Activated CD4-positive, alpha-beta T cell treated with anti-CD3 and anti-CD28 coated beads for 36 hours (primary cell): ENCODE results near the gene TET2. TPM values are rescaled to one million over a fixed set of nuclear protein-coding genes. Genes with fewer than 3 reads are reported as not detected.

Experiments used
- ATAC-seq: fragments of 200-7000 bp; cut with Tn5 transposase; one replicate; pipeline ENCODE4 v1.10.0; 2021; ENCODE audit warnings: mild to moderate bottlenecking, moderate library complexity
- CTCF ChIA-PET: fragments of 350-600 bp; sonication (Branson Sonifier 250); formaldehyde crosslinking; loops from one replicate; lab custom pipeline; 2021; ENCODE audit warnings: antibody characterized with exemption; lab: Charles Lee
- POLR2A ChIA-PET: fragments of 350-600 bp; sonication (Branson Sonifier 250); formaldehyde crosslinking; loops from one replicate; lab custom pipeline; 2021; ENCODE audit warnings: antibody characterized with exemption, inconsistent platforms; lab: Charles Lee
- DNase-seq: peaks from one replicate; pipeline ENCODE4 v3.0.0-alpha.2; 2020
- H3K27ac Mint-ChIP-seq: one replicate; pipeline ENCODE4 v1.8.0; 2021; ENCODE audit warnings: mixed read lengths
- H3K27me3 Mint-ChIP-seq: one replicate; pipeline ENCODE4 v1.8.0; 2021; ENCODE audit warnings: mixed read lengths
- H3K36me3 Mint-ChIP-seq: one replicate; pipeline ENCODE4 v1.8.0; 2021; ENCODE audit warnings: low read depth, mixed read lengths
- H3K4me1 Mint-ChIP-seq: one replicate; pipeline ENCODE4 v1.8.0; 2021; ENCODE audit warnings: mixed read lengths
- H3K4me3 Mint-ChIP-seq: one replicate; pipeline ENCODE4 v1.8.0; 2021; ENCODE audit warnings: mild to moderate bottlenecking, moderate library complexity, mixed read lengths
- H3K9me3 Mint-ChIP-seq: one replicate; pipeline ENCODE4 v1.8.0; 2021; ENCODE audit warnings: low read depth, mixed read lengths
- intact Hi-C, 2 experiments: fragments of 100-400 bp; cut with DNase I in 1 of 2; cut with micrococcal nuclease in 1 of 2; formaldehyde crosslinking; loops; one replicate each; pipeline versions ENCODE4 v1.14.2 to v1.15.1; 2022 to 2024; cut with DNase I, micrococcal nuclease
- total RNA-seq, 2 experiments: library from RNA; stranded (reverse); gene quantifications; one replicate each; pipeline ENCODE4 v1.2.3, GENCODE V29; 2021

The TET2 gene
- total RNA-seq, 2 experiments from 2014 or later, result 35.0 to 40.6 TPM

DNA sequence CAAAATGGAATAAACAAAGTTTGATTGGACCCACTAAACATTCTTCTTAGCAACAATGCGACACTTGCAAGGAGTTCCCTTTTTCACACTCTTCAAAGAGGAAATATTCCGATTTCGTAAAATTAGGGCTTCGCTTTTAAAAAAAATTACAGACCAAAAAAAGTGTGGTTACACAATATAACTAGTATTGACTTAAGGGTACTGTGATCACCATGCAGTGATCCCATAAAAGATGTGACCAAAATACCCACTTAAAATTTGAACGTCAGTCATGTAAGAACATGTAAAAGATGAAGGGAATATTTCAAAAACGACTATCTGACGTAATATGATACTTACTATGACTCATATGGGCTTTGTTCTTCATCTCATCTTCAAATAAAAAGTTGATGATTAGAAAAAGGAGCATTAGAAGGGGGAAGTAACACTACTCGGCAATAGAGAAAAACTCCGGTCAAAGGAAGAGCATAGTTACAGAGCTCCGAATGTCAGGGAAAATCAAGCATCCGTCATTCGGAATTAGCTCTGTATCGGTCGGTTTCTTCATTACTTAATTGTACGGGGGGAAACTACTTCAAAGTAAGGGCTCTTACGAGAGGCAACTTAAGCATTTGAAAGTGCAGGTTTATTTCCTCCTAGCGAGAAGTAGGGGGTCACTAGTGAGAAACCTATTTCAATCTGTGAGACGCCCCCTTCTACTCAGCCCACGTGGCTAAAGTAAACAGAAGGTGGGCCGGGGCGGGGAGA is 1.3 kb upstream of the TET2 start:
- ChIA-PET CTCF (interaction anchor here (0.6 to 1.0 kb wide), 2 partner anchors 327 to 328 kb away, joined by 3 to 4 read pairs; partner anchors contain the start of gene PPA2), POLR2A (no interaction called here)
- Mint-ChIP-seq H3K27me3 (no peaks in the 10 kb centered on the region), H3K4me3 (peak overlapping the region; percentile 97), H3K9me3 (no peaks in the 10 kb centered on the region), H3K36me3 (peaks cover 18% of the 10 kb centered on the region), H3K27ac (peak overlapping the region; percentile 97), H3K4me1 (peaks cover 38% of the 10 kb centered on the region)
- intact Hi-C loops, result loop anchor here (1.0 to 5.0 kb wide), 5 partner anchors 179 to 563 kb away; partner anchors contain the start of genes GSTCD (in 1 of the 2) and INTS12 (in 1 of the 2)
- peak; percentile 13 for ATAC-seq
- DNase-seq, result no peak

DNA sequence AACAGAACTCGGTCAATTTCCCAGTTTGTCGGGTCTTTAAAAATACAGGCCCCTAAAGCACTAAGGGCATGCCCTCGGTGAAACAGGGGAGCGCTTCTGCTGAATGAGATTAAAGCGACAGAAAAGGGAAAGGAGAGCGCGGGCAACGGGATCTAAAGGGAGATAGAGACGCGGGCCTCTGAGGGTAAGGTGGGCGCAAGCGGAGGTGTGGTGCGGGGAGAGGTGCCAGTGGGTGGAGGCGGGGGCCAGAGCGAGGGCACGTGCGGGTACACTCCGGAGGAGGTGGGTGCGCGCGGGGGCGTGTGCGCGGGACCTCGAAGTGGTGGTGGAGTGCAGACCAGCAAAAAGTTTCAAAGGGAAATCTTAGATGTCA is 787 bp upstream of the TET2 start:
- Mint-ChIP-seq H3K27me3 (no peaks in the 10 kb centered on the region), H3K9me3 (no peaks in the 10 kb centered on the region), H3K27ac (peak overlapping the region; percentile 97), H3K36me3 (peaks cover 20% of the 10 kb centered on the region), H3K4me3 (peak overlapping the region; percentile 97), H3K4me1 (peaks cover 43% of the 10 kb centered on the region)
- CTCF ChIA-PET, result interaction anchor here (1.0 to 1.2 kb wide), 2 partner anchors 326 kb away, joined by 4 read pairs; no protein-coding TSS in a partner anchor
- intact Hi-C loops, result loop anchor here (1.0 to 5.0 kb wide), 14 partner anchors 8 to 1171 kb away; partner anchors contain the start of genes AIMP1 (in 1 of the 2), GSTCD (in 1 of the 2), INTS12 (in 1 of the 2) and TBCK (in 1 of the 2)
- DNase-seq (no peak), ATAC-seq (peak; percentile 5)
- POLR2A ChIA-PET, result interaction anchor here (1.0 kb wide), 2 partner anchors 9 to 161 kb away, joined by 3 read pairs; no protein-coding TSS in a partner anchor

DNA sequence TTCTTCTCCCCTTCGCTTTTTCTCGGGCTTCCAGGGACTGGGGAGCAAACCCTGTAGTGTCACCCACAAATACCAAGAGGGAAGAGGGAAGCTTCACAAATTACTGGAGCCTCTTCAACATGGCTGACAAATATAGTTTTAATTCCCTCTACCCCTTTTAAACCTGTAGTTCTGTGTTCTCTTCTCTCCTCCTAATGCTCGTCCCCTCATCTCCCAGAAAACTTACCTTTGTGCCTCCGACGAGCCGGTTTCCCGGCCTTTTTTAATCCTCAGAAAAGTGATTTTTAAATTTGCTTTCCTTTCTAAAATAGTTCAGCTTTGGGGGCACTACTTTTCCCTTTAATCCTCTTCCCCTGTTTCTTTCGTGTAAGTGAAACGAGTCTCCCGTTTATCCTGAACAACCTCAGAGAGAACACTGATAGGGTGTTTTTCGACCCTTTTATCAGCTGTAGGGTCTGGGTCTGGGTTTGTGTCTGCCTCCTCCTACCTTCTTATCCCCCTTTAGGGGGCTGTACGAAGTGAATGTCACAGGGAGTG is 408 bp downstream of the TET2 start:
- ChIA-PET POLR2A (interaction anchor here (0.6 to 1.3 kb wide), 4 partner anchors 10 to 327 kb away, joined by 3 read pairs; partner anchors contain the start of gene PPA2), CTCF (interaction anchor here (0.9 to 1.2 kb wide), 2 partner anchors 325 to 326 kb away, joined by 4 to 5 read pairs; partner anchors contain the start of gene PPA2)
- DNase-seq (no peak), ATAC-seq (peak; percentile 9)
- Mint-ChIP-seq H3K4me1 (peaks cover 40% of the 10 kb centered on the region), H3K36me3 (peaks cover 20% of the 10 kb centered on the region), H3K27me3 (no peaks in the 10 kb centered on the region), H3K27ac (peak overlapping the region; percentile 98), H3K9me3 (no peaks in the 10 kb centered on the region), H3K4me3 (peak overlapping the region; percentile 97)
- intact Hi-C loops, result loop anchor here (1.0 to 5.0 kb wide), 8 partner anchors 42 to 1170 kb away; partner anchors contain the start of genes AIMP1 (in 1 of the 2) and TBCK (in 1 of the 2)

DNA sequence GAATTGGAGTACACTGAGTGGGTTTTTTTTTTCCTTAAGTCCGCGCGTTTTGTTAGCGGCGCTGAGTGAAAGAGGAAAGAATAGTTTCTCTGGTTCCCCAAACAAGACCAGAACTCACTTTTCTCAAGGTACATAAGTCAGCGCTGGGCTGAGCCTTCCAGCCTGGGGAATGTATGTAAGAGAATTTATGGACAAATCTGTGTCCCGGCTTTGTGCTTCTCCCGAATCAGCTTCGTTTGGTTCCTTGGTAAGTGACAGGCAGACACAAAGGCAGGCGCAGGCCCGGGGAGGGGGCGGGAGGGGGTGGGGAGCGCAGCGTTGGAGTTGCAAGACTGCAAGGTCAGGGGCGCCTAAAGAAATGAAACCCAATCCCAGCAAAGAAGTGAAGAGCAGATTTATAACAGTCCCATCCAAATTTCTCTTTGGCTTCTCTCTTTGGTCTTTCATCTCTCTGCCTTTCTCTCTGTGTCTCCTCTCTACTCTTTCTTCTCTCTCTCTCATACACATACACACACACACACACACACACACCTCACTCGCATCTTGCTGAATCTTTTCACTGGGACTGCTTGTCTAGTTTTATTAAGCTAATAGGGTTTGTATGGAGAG is 981 bp downstream of the TET2 start:
- DNase-seq (peak; percentile 68), ATAC-seq (peak; percentile 12)
- intact Hi-C loops, result loop anchor here (1.0 to 5.0 kb wide), 8 partner anchors 41 to 1169 kb away; partner anchors contain the start of genes AIMP1 (in 1 of the 2) and TBCK (in 1 of the 2)
- CTCF ChIA-PET, result no interaction called here
- no peaks in the 10 kb centered on the region for H3K9me3 Mint-ChIP-seq
- H3K4me3 Mint-ChIP-seq, result peak overlapping the region; percentile 97
- peaks cover 40% of the 10 kb centered on the region for H3K4me1 Mint-ChIP-seq
- H3K27ac Mint-ChIP-seq, result peak overlapping the region; percentile 98
- no peaks in the 10 kb centered on the region for H3K27me3 Mint-ChIP-seq
- POLR2A ChIA-PET, result interaction anchor here (1.3 kb wide), 1 partner anchor 326 kb away, joined by 3 read pairs; the partner anchor contains the start of gene PPA2
- peaks cover 20% of the 10 kb centered on the region for H3K36me3 Mint-ChIP-seq

DNA sequence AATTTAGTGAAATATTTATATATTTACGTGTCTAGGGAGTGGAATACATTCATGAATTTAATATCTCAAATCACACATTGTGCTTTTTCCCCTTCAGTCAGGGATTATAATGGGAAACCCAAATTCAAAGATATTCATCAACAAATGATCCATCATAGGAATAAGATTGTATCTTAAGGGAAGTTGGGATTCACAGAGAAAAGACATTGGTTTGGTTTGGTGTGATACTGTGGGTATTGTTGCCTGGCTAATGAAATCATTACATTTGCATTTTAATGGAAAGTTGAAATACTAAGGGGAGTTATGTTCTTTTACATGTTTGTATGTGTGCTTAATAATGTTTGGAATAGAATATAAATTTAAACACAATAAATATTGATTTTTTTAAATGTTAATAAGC is 1.7 kb downstream of the TET2 start:
- intact Hi-C loops, result loop anchor here in 1 of 2 experiments (5.0 kb wide), 1 partner anchor 304 kb away; no protein-coding TSS in a partner anchor
- peak overlapping the region; percentile 97 for H3K4me3 Mint-ChIP-seq
- H3K4me1 Mint-ChIP-seq, result peaks cover 42% of the 10 kb centered on the region
- DNase-seq (no peak), ATAC-seq (no peak)
- H3K27me3 Mint-ChIP-seq, result no peaks in the 10 kb centered on the region
- H3K36me3 Mint-ChIP-seq, result peaks cover 23% of the 10 kb centered on the region
- peak overlapping the region; percentile 98 for H3K27ac Mint-ChIP-seq
- ChIA-PET CTCF (no interaction called here), POLR2A (no interaction called here)
- H3K9me3 Mint-ChIP-seq, result no peaks in the 10 kb centered on the region

DNA sequence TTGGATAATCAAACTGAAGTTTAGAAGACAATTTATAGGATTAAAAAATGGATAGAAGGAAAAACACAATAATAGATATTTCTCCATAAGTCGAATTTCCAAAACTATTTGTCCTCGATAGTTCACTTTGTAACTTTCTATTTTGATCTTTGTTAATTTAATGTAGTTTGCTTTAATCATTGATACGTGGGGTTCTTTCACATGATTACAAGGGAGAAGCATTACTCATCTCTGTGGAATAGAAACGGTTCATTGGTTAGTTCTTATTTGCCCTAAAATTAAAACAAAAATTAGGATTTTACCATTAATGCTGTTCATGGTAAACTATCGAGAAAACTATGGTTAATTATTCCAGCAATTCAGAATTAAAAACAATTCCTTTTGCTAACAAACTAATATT is 2.1 kb downstream of the TET2 start:
- intact Hi-C loops, result loop anchor here in 1 of 2 experiments (5.0 kb wide), 1 partner anchor 304 kb away; no protein-coding TSS in a partner anchor
- Mint-ChIP-seq H3K27me3 (no peaks in the 10 kb centered on the region), H3K4me1 (peaks cover 42% of the 10 kb centered on the region), H3K4me3 (peak overlapping the region; percentile 97), H3K27ac (peak overlapping the region; percentile 69), H3K36me3 (peaks cover 23% of the 10 kb centered on the region), H3K9me3 (no peaks in the 10 kb centered on the region)
- no peak for ATAC-seq
- ChIA-PET POLR2A (no interaction called here), CTCF (no interaction called here)
- DNase-seq, result no peak

DNA sequence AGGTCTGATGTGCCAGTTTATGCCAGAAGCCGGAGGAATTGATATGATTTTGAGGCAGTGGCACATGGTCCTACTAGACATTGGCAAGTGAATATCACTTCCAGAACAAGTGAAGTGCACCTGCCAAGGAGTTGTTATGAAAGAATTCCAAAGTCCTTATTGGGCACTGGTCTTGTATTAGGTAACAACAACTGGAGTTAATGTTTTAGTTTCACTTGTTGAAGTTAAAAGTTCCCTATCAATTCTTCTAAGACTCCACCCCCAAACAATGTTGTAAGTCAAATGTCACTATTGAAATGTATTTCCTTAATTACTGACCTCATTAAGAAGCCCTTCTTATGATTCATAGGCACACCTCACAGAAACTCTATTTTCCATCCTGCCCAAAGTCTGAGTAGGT is 3.1 kb downstream of the TET2 start:
- no peak overlapping the region for H3K27ac Mint-ChIP-seq
- ATAC-seq (no peak), DNase-seq (no peak)
- peaks cover 25% of the 10 kb centered on the region for H3K36me3 Mint-ChIP-seq
- H3K4me1 Mint-ChIP-seq, result peaks cover 49% of the 10 kb centered on the region
- peak overlapping the region; percentile 97 for H3K4me3 Mint-ChIP-seq
- H3K9me3 Mint-ChIP-seq, result no peaks in the 10 kb centered on the region
- POLR2A ChIA-PET, result no interaction called here
- no peaks in the 10 kb centered on the region for H3K27me3 Mint-ChIP-seq
- intact Hi-C loops, result loop anchor here in 1 of 2 experiments (5.0 kb wide), 1 partner anchor 303 kb away; no protein-coding TSS in a partner anchor
- CTCF ChIA-PET, result no interaction called here

DNA sequence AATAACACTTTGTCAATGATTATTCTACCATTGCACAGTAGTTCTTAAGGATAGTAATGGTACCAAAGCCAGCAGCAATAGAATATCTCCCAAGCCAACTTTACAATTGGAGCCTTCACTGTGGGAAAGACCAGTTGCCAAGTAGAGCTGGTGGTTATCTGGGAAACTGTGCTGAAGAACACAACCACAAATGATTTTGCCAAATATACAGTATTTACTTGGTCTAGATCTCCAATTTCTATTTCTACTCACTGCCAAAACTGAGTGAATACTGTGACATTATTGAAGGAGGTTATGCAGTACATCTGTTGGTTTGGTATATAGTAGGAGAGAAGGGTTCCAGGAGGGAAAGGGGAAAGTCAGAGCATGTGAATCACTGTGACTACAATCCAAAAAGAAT is 3.8 kb downstream of the TET2 start:
- H3K36me3 Mint-ChIP-seq, result peaks cover 25% of the 10 kb centered on the region
- intact Hi-C loops, result no loop called here
- H3K27me3 Mint-ChIP-seq, result no peaks in the 10 kb centered on the region
- ChIA-PET CTCF (interaction anchor here (0.5 kb wide), 1 partner anchor 100 kb away, joined by 3 read pairs; no protein-coding TSS in a partner anchor), POLR2A (no interaction called here)
- DNase-seq (no peak), ATAC-seq (no peak)
- H3K27ac Mint-ChIP-seq, result no peak overlapping the region
- H3K9me3 Mint-ChIP-seq, result no peaks in the 10 kb centered on the region
- H3K4me1 Mint-ChIP-seq, result peaks cover 49% of the 10 kb centered on the region
- no peak overlapping the region for H3K4me3 Mint-ChIP-seq

DNA sequence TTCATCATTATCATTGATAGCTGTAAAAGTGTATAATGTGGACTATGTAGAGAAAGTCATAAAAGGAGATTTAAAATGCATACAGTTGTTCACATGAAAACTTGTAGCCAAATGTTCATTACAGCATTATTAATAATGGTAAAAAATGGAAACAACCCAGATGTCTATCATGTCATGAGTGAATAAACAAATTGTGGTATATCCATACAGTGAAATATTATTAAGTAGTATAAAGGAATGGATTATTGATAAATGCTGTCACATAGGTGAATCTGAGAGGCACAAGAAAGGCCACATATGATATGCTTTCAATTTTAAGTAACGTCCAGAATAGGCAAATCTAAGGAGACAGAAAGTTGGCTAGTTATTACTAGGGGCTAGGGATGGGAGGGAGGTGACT is 7.1 kb downstream of the TET2 start:
- ChIA-PET CTCF (no interaction called here), POLR2A (no interaction called here)
- DNase-seq (no peak), ATAC-seq (no peak)
- no peak overlapping the region for H3K4me3 Mint-ChIP-seq
- H3K4me1 Mint-ChIP-seq, result peaks cover 53% of the 10 kb centered on the region
- no peaks in the 10 kb centered on the region for H3K27me3 Mint-ChIP-seq
- H3K9me3 Mint-ChIP-seq, result no peaks in the 10 kb centered on the region
- intact Hi-C loops, result no loop called here
- H3K36me3 Mint-ChIP-seq, result peaks cover 20% of the 10 kb centered on the region
- no peak overlapping the region for H3K27ac Mint-ChIP-seq

DNA sequence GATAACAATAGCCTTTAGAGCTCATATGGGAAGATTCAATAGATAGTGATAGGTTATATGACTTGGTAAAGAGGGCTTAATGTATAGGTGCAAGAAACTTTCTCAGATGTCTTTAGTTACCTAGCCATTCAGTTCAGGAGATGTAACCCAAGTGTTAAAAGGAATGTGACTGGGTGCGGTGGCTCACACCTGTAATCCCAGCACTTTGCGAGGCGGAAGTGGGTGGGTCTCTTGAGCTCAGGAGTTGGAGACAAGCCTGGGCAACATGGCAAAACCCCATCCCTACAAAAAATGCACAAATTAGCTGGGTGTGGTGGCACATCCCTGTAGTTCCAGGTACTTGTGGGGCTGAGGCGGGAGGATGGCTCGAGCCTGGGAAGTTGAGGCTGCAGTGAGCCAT is 7.9 kb downstream of the TET2 start:
- Mint-ChIP-seq H3K36me3 (peaks cover 22% of the 10 kb centered on the region), H3K27ac (no peak overlapping the region), H3K9me3 (no peaks in the 10 kb centered on the region), H3K4me3 (no peak overlapping the region), H3K27me3 (no peaks in the 10 kb centered on the region), H3K4me1 (peaks cover 46% of the 10 kb centered on the region)
- ChIA-PET CTCF (interaction anchor here (0.6 kb wide), 1 partner anchor 29 kb away, joined by 3 read pairs; no protein-coding TSS in a partner anchor), POLR2A (interaction anchor here (0.7 kb wide), 1 partner anchor 117 kb away, joined by 5 read pairs; no protein-coding TSS in a partner anchor)
- no peak for ATAC-seq
- no peak for DNase-seq
- intact Hi-C loops, result no loop called here

DNA sequence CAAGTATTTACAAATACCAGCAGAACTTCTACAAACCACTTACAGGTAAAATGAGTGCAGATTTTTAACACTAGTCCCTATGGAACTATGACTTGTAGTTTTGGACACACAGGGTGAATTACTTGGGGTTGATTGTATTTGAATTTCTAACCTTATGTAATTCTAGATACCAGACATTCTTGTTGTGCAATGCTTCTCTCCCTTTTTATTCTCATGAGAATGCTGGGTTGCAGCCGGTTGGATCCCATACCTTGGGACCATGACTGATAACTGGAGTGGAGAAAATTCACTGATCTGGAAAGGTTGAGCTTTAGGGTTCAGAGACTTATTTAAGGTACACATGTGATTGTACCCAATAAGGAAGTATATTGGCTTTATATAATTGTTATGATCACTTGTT is 8.8 kb downstream of the TET2 start:
- H3K36me3 Mint-ChIP-seq, result peaks cover 23% of the 10 kb centered on the region
- H3K9me3 Mint-ChIP-seq, result no peaks in the 10 kb centered on the region
- no peak overlapping the region for H3K27ac Mint-ChIP-seq
- H3K27me3 Mint-ChIP-seq, result no peaks in the 10 kb centered on the region
- POLR2A ChIA-PET, result no interaction called here
- ATAC-seq (no peak), DNase-seq (no peak)
- H3K4me1 Mint-ChIP-seq, result peaks cover 41% of the 10 kb centered on the region
- H3K4me3 Mint-ChIP-seq, result no peak overlapping the region
- CTCF ChIA-PET, result interaction anchor here (0.6 to 2.0 kb wide), 5 partner anchors 12 to 318 kb away, joined by 3 to 7 read pairs (median 3); partner anchors contain the start of gene PPA2
- intact Hi-C loops, result no loop called here
